ENCODE measurements around the gene CERK.

Gene CERK

DNA sequence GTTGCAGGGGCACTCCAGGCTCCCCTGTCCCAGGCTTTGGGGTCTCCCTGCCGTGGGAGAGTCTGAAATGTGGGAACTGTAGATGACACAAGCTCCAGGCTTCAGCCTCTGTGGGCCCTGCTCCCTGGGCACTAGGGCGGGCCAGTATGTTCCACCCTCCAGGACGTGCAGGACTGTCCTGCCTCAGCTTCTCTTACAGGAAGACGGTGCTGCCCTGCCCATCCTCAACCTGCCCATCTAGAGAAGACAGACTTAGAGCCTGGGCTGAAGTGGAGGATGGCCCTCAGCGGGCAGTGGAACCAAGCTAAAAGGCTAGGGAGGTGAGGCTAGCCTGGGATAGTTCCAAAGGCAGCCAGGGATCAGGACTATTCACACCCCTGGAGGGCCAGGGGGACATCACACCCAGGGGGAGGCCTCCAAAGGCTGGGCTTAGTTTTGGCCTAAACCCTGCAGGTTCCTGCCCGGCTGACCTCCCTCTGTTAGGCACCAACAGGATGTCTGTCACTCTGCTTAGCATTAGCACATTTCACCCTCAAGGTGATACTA lies 4.0 kb upstream of the CERK start:
- no peak for TF ChIP-seq CTCF (IDR thresholded peaks at IDR 0.05; ENCODE audit: low read depth, low read length)
- DNase-seq (ENCODE audit: extremely low read depth, low read depth) = no peak

- no peak for DNase-seq (ENCODE audit: extremely low read depth, low read depth)
- no peak for TF ChIP-seq CTCF (IDR thresholded peaks at IDR 0.05; ENCODE audit: low read depth, low read length)
These were observed 3.1 kb upstream of the CERK start for GRCh38 chr22:46740910-46741780.

DNA sequence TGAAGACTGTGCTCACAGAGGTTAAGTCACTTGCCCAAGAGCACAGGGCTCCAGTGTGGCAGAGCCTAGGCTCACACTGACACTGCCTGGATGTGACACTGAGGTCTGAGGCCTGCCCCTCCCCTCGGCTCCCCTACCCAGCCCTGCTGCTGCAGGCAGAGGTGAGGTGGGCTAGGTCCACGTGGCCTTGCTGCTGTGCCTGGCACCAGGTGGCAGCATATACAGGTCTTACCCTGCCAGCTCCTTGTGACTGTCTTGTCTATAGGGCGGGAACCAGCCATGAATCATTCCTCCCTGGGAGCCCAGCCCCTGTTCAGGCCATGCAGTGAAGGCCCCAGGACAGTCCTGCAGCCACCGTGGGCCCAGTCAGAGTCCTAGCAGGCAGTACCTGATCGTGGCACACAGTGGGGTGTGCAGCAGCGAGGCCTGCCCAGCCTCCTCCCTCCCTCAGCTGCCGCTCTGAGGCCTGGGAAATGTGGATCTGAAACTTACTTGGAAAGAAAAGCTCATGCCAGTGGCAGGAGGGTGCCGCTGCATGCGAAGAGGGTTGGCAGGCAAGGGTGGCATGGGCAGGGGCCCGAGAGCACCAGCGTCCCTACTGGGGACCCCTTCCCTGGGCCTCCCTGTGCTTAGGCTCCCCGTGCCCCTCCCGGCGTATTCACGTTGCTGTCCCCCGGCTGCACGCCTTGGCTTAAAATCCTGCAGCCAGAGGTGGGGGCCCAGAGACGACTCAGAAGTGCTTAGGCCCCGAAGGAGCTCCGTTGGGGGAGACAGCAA lies 1.2 kb upstream of the CERK start:
- DNase-seq (ENCODE audit: extremely low read depth, low read depth) = no peak
- peak; percentile 16 for TF ChIP-seq CTCF (IDR thresholded peaks at IDR 0.05; ENCODE audit: low read depth, low read length)

DNA sequence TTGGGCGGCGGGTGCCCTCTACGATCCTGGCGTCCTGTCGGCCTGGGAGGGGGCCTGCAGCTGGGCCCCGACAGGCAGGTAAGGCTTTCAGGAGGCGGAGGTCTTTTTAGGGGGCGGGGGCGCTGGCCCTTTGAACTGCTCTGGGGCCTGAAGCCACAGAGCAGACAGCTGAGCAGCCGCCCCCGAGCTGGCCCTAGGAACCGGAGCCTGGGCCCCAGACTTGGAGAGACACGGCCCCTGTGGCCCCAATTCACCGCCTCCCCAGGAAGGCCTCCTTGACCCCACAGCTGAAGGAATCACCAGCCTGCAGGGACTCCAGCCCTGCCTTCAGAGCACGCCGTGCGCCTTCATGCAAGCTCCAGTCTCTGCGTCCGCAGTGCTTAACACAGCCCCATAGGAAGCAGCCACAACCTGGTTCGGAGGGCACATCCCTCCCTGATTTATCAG lies 618 bp upstream of the CERK start:
- TF ChIP-seq CTCF (IDR thresholded peaks at IDR 0.05; ENCODE audit: low read depth, low read length) = no peak

DNA sequence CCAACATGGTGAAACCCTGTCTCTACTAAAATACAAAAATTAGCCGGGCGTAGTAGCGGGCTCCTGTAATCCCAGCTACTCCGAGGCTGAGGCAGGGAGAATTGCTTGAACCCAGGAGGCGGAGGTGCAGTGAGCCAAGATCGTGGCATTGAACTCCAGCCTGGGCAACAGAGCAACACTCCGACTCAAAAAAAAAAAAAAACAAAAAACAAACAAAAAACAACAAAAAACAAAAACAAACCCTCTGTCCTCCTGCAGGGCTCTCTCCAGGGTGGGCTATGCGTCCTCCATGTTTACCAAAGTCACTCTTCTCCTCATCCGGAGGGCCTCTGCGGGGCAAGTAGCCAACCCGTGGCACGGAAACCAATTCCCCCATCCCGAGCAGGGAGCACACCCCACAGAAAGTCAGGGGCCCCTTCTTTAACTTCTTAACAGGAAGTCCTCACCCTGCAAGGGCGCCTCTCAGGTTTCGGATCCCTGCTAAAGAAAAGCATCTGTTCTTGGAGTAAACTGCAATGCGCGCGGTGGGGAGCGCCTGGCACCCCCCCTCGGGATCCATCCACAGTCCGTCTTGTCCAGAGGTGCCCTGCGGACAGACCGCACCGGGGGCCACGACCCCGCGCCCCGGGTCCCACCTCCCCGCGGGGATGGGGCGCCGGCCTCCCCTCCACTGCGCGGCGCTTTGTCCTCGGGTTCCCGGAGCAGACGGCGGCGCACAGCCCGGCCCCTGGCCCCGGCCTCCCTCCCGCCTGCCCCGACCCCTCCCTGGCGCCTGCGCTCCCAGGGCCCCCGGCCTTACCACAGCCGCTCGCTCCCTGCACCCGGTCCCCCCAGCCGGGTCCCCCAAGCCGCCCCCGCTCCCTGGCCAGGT lies 712 bp downstream of the CERK start:
- TF ChIP-seq CTCF (IDR thresholded peaks at IDR 0.05; ENCODE audit: low read depth, low read length) = no peak
- no peak for DNase-seq (ENCODE audit: extremely low read depth, low read depth)

More for the DNA sequence above, 618 bp upstream of the CERK start:
- no peak for DNase-seq (ENCODE audit: extremely low read depth, low read depth)

- no peak for TF ChIP-seq CTCF (IDR thresholded peaks at IDR 0.05; ENCODE audit: low read depth, low read length)
- no peak for DNase-seq (ENCODE audit: extremely low read depth, low read depth)
These were observed 1.3 kb downstream of the CERK start for GRCh38 chr22:46736705-46737104.

All from AG09319 (cell line).